H1 (cell line): Measurements from ENCODE around the gene FAM149B1. TPM values are rescaled to one million over a fixed set of nuclear protein-coding genes. Genes with fewer than 3 reads are reported as not detected.

Experiments
- CTCF ChIA-PET: fragments of 300-600 bp; sonication (Branson Sonifier 250); formaldehyde crosslinking; loops from one replicate; lab custom pipeline; 2021; ENCODE audit not compliant: partially characterized antibody; lab: Charles Lee
- POLR2A ChIA-PET: fragments of 300-600 bp; sonication (Branson Sonifier 250); formaldehyde crosslinking; loops from one replicate; lab custom pipeline; 2021; ENCODE audit warnings: inconsistent platforms; ENCODE audit not compliant: partially characterized antibody; lab: Charles Lee
- DNase-seq, 2 experiments: peaks; one replicate each; pipeline versions ENCODE4 v3.0.0 to v3.0.0-alpha.2; 2010 to 2022; ENCODE audit warnings: low spot score in 2 of 2, low read depth in 1 of 2, mixed read lengths in 1 of 2
- FAIRE-seq: peaks from 2 replicates; lab custom pipeline; 2011; peaks lifted over from hg19 to GRCh38; lab: Jason Lieb, UNC
- H2AFZ ChIP-seq: 2 replicates; pipeline ENCODE4 v1.8.1; 2012; ENCODE audit warnings: low read length, inconsistent platforms
- H2AK5ac ChIP-seq: 2 replicates; pipeline ENCODE4 v1.6.1; 2013; ENCODE audit warnings: low read depth, low read length
- H2BK120ac ChIP-seq: replicated peaks from 2 replicates; pipeline ENCODE3; 2013; ENCODE audit warnings: low read depth, low read length, inconsistent platforms
- H2BK12ac ChIP-seq: 2 replicates; pipeline ENCODE4 v1.6.1; 2013; ENCODE audit warnings: low read depth, low read length
- H2BK15ac ChIP-seq: 2 replicates; pipeline ENCODE4 v1.6.1; 2013; ENCODE audit warnings: low read length
- H2BK20ac ChIP-seq: 2 replicates; pipeline ENCODE4 v1.6.1; 2013; ENCODE audit warnings: low read length
- H2BK5ac ChIP-seq: 2 replicates; pipeline ENCODE4 v1.6.1; 2013; ENCODE audit warnings: low read depth, low read length
- H3K14ac ChIP-seq: 2 replicates; pipeline ENCODE4 v1.6.1; 2013; ENCODE audit warnings: inconsistent platforms; ENCODE audit not compliant: insufficient read length
- H3K18ac ChIP-seq: 2 replicates; pipeline ENCODE4 v1.6.1; 2013; ENCODE audit warnings: low read length; ENCODE audit errors: extremely low read depth
- H3K23ac ChIP-seq: 2 replicates; pipeline ENCODE4 v1.6.1; 2013; ENCODE audit warnings: inconsistent platforms; ENCODE audit not compliant: insufficient read length
- H3K23me2 ChIP-seq: 2 replicates; pipeline ENCODE4 v1.6.1; 2013; ENCODE audit warnings: low read depth, low read length
- H3K27ac ChIP-seq: 2 replicates; pipeline ENCODE4 v1.6.1; 2011; ENCODE audit warnings: low read depth, low read length, inconsistent platforms
- H3K27me3 ChIP-seq, 4 experiments: replicated peaks in 1 of 4; 1 replicate in 1 of 4; 2 replicates in 3 of 4; pipeline versions ENCODE4 v1.6.1 to v1.8.1; 2011 to 2013; ENCODE audit warnings: low read length in 3 of 4, mild to moderate bottlenecking in 3 of 4, inconsistent platforms in 2 of 4, mixed read lengths in 2 of 4, moderate library complexity in 1 of 4; ENCODE audit not compliant: control insufficient read depth in 3 of 4, insufficient read depth in 3 of 4; ENCODE audit errors: extremely low read depth in 1 of 4
- H3K36me3 ChIP-seq, 4 experiments: 2 replicates each; pipeline versions ENCODE4 v1.6.1 to v1.8.1; 2011 to 2013; ENCODE audit warnings: mild to moderate bottlenecking in 4 of 4, low read length in 3 of 4, moderate library complexity in 2 of 4, control low read depth in 1 of 4, inconsistent platforms in 1 of 4; ENCODE audit not compliant: insufficient read depth in 4 of 4, control insufficient read depth in 2 of 4
- H3K4ac ChIP-seq: replicated peaks from 2 replicates; pipeline ENCODE3; 2013; ENCODE audit warnings: low read length, low read depth, mixed read lengths, inconsistent platforms; ENCODE audit not compliant: insufficient read length
- H3K4me1 ChIP-seq, 4 experiments: replicated peaks in 1 of 4; 1 replicate in 1 of 4; 2 replicates in 3 of 4; pipeline versions ENCODE4 v1.6.1 to v1.8.1; 2011 to 2013; ENCODE audit warnings: low read length in 3 of 4, inconsistent platforms in 2 of 4, mixed read lengths in 1 of 4; ENCODE audit not compliant: insufficient read depth in 4 of 4, control insufficient read depth in 3 of 4
- H3K4me2 ChIP-seq, 2 experiments: 2 replicates each; pipeline versions ENCODE4 v1.6.1 to v1.8.1; 2011 to 2013; ENCODE audit warnings: low read depth in 2 of 2, low read length in 2 of 2, control low read depth in 1 of 2, inconsistent platforms in 1 of 2, mild to moderate bottlenecking in 1 of 2; ENCODE audit not compliant: insufficient read depth in 1 of 2
- H3K4me3 ChIP-seq, 4 experiments: fragments of 200-600, 300-600 bp in 1 of 4; sonication (generic), shearing (Covaris generic), sonication (Bioruptor Twin) in 1 of 4; 2 replicates each; pipeline versions ENCODE4 v1.5.1 to v1.8.1; 2011 to 2016; ENCODE audit warnings: low read length in 4 of 4, low read depth in 3 of 4, control low read depth in 2 of 4, inconsistent platforms in 2 of 4, mild to moderate bottlenecking in 2 of 4, mixed read lengths in 1 of 4, moderate library complexity in 1 of 4; ENCODE audit not compliant: insufficient read depth in 2 of 4; ENCODE audit errors: extremely low read depth in 1 of 4
- H3K56ac ChIP-seq: replicated peaks from 2 replicates; pipeline ENCODE3; 2013; ENCODE audit warnings: low read depth, mild to moderate bottlenecking, mixed read lengths, low read length, inconsistent platforms; ENCODE audit not compliant: insufficient read length
- H3K79me1 ChIP-seq: 2 replicates; pipeline ENCODE4 v1.6.1; 2013; ENCODE audit warnings: low read depth, low read length, control low read depth
- H3K79me2 ChIP-seq, 2 experiments: 2 replicates each; pipeline versions ENCODE4 v1.6.1 to v1.8.1; 2012 to 2013; ENCODE audit warnings: low read length in 2 of 2, mild to moderate bottlenecking in 2 of 2, inconsistent platforms in 1 of 2; ENCODE audit not compliant: insufficient read depth in 2 of 2, control insufficient read depth in 1 of 2
- H3K9ac ChIP-seq, 4 experiments: replicated peaks in 1 of 4; 1 replicate in 1 of 4; 2 replicates in 3 of 4; pipeline versions ENCODE4 v1.6.1 to v1.8.1; 2011 to 2013; ENCODE audit warnings: low read depth in 3 of 4, low read length in 3 of 4, control low read depth in 2 of 4, mild to moderate bottlenecking in 2 of 4, moderate library complexity in 2 of 4, inconsistent platforms in 1 of 4; ENCODE audit errors: extremely low read depth in 1 of 4
- H3K9me3 ChIP-seq, 2 experiments: 2 replicates each; pipeline versions ENCODE4 v1.6.1 to v1.8.1; 2012 to 2013; ENCODE audit warnings: mild to moderate bottlenecking in 2 of 2, moderate library complexity in 2 of 2, control low read depth in 1 of 2, inconsistent platforms in 1 of 2, low read depth in 1 of 2, low read length in 1 of 2, mixed read lengths in 1 of 2; ENCODE audit not compliant: insufficient read depth in 2 of 2
- H4K20me1 ChIP-seq, 2 experiments: replicated peaks in 1 of 2; 2 replicates each; pipeline versions ENCODE3 to v1.8.1; 2011 to 2013; ENCODE audit warnings: inconsistent platforms in 2 of 2, low read length in 2 of 2, mild to moderate bottlenecking in 1 of 2; ENCODE audit not compliant: insufficient read depth in 2 of 2, control insufficient read depth in 1 of 2
- H4K5ac ChIP-seq: 2 replicates; pipeline ENCODE4 v1.6.1; 2013; ENCODE audit warnings: low read length, low read depth, mixed read lengths, inconsistent platforms; ENCODE audit not compliant: insufficient read length
- H4K8ac ChIP-seq: 2 replicates; pipeline ENCODE4 v1.8.0; 2013; ENCODE audit warnings: mild to moderate bottlenecking, moderate library complexity, low read length, inconsistent platforms; ENCODE audit not compliant: insufficient read depth; ENCODE audit errors: extremely low read depth
- H4K91ac ChIP-seq: replicated peaks from 2 replicates; pipeline ENCODE3; 2013; ENCODE audit warnings: low read length, mixed read lengths, inconsistent platforms; ENCODE audit not compliant: insufficient read length
- ASH2L ChIP-seq: fragments of 200-600, 300-600 bp; sonication (generic); IDR thresholded peaks from one replicate; pipeline ENCODE4 v1.7.1; 2017; ENCODE audit warnings: low read length
- BCL11A ChIP-seq, 2 experiments: IDR thresholded peaks; one replicate each; pipeline ENCODE4 v1.6.1; 2011; ENCODE audit warnings: low read depth in 2 of 2, low read length in 2 of 2, mild to moderate bottlenecking in 2 of 2
- CHD1 ChIP-seq: IDR thresholded peaks from 2 replicates; pipeline ENCODE4 v1.6.1; 2012; ENCODE audit warnings: low read depth, low read length, improper control_type of control experiment
- CTBP2 ChIP-seq: IDR thresholded peaks from 2 replicates; pipeline ENCODE4 v1.7.0; 2011; ENCODE audit warnings: borderline replicate concordance, mild to moderate bottlenecking, moderate library complexity, mixed read lengths, low read length; ENCODE audit not compliant: insufficient read depth, insufficient read length
- CTCF ChIP-seq, 3 experiments: IDR thresholded peaks; 1 replicate in 2 of 3; 2 replicates in 1 of 3; pipeline versions ENCODE4 v1.5.1 to v1.6.1; 2011; ENCODE audit warnings: low read length in 3 of 3, mild to moderate bottlenecking in 3 of 3, inconsistent platforms in 2 of 3, low read depth in 1 of 3, moderate library complexity in 1 of 3; ENCODE audit not compliant: insufficient read depth in 1 of 3; ENCODE audit errors: control extremely low read depth in 1 of 3
- EP300 ChIP-seq, 2 experiments: IDR thresholded peaks; 1 replicate in 1 of 2; 2 replicates in 1 of 2; pipeline ENCODE4 v1.6.1; 2011 to 2012; ENCODE audit warnings: low read depth in 2 of 2, low read length in 2 of 2, mild to moderate bottlenecking in 2 of 2, borderline replicate concordance in 1 of 2, inconsistent platforms in 1 of 2, moderate library complexity in 1 of 2
- HDAC2 ChIP-seq, 2 experiments: fragments of 300-600 bp in 1 of 2; sonication (generic) in 1 of 2; IDR thresholded peaks; 2 replicates each; pipeline ENCODE4 v1.6.1; 2011 to 2012; ENCODE audit warnings: low read depth in 2 of 2, low read length in 2 of 2, mild to moderate bottlenecking in 2 of 2, moderate library complexity in 2 of 2, borderline replicate concordance in 1 of 2, inconsistent platforms in 1 of 2
- HDAC6 ChIP-seq: IDR thresholded peaks from one replicate; pipeline ENCODE4 v1.7.1; 2012; ENCODE audit warnings: low read depth, mild to moderate bottlenecking, inconsistent platforms, low read length, moderate library complexity
- NRF1 ChIP-seq: IDR thresholded peaks from 2 replicates; pipeline ENCODE4 v1.6.1; 2011; ENCODE audit warnings: mild to moderate bottlenecking, low read depth, low read length, improper control_type of control experiment
- POLR2A ChIP-seq, 2 experiments: IDR thresholded peaks; 1 replicate in 1 of 2; 2 replicates in 1 of 2; pipeline ENCODE4 v1.6.1; 2011; ENCODE audit warnings: low read depth in 2 of 2, low read length in 2 of 2, mild to moderate bottlenecking in 2 of 2; ENCODE audit errors: control extremely low read depth in 1 of 2
- POLR2AphosphoS5 ChIP-seq: IDR thresholded peaks from 2 replicates; pipeline ENCODE4 v1.6.1; 2011; ENCODE audit warnings: low read depth, low read length
- SIRT6 ChIP-seq: IDR thresholded peaks from one replicate; pipeline ENCODE4 v1.7.1; 2012; ENCODE audit warnings: low read length, inconsistent platforms
- WGBS, 2 experiments: shearing (Covaris generic) in 1 of 2; methylation state at CpG; one replicate each; pipeline versions ENCODE4 v1.1.6 to v1.1.7; 2013 to 2015; ENCODE audit warnings: low lambda C conversion rate in 2 of 2, mixed read lengths in 2 of 2, inconsistent platforms in 1 of 2, low coverage in 1 of 2, missing lambda C conversion rate in 1 of 2; ENCODE audit not compliant: insufficient replicate concordance in 2 of 2, insufficient coverage in 1 of 2, insufficient read length in 1 of 2; ENCODE audit errors: extremely low coverage in 1 of 2, missing lambda C conversion rate in 1 of 2; 5-methylcytosine and 5-hydroxymethylcytosine counted together
- polyA plus RNA-seq, 7 experiments: library from polyadenylated mRNA; depleted of rRNA in 3 of 7; stranded (reverse) in 5 of 7; unstranded in 2 of 7; fragments of >200 nt in 5 of 7; fragments of 200-250 nt in 2 of 7; gene quantifications; 1 replicate in 5 of 7; 2 replicates in 1 of 7; 4 replicates in 1 of 7; pipeline versions ENCODE4 v1.2.1 to v1.2.3, GENCODE V29; 2011 to 2013; ENCODE audit warnings: missing spikeins in 2 of 7, mixed read lengths in 2 of 7
- total RNA-seq: library from RNA; stranded (reverse); fragmentation: NEBNext Ultra II Directional; extraction: Animal tissue kit (Norgen Biotek cat#: 25700); gene quantifications from 2 replicates; pipeline ENCODE4 v1.2.1, GENCODE V29; 2021

FAM149B1 gene
- total and polyA plus RNA-seq, 2 of the 8 experiments (the other 6 are each of a cell fraction or from before 2014, with no cell fraction given), result 16.8 to 21.9 TPM

DNA sequence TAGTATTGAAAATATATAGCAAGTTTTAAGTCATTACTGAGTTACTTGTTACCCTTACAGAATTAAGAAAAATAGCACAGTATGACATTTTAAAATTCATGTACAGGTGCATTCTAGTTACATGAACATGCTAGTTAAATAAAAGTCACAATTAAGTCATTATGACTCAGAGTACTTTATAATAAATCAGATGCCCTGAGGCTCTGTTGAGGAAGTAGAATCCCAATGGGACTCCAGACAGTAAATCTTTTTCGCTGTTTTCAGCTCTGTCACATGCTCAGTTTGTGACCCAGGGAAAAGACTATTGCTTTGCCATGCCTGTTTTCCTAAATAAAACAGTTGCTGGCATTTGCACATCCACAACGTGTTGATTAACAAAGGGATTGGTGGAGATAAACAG is 36.6 kb upstream of the FAM149B1 start:
- no peak overlapping the region for H3K4me2 ChIP-seq
- POLR2A ChIA-PET, result interaction anchor here (0.8 kb wide), 1 partner anchor 21 kb away, joined by 3 read pairs; the partner anchor contains the start of gene NUDT13
- H2BK12ac ChIP-seq, result no peak overlapping the region
- CTCF ChIA-PET, result interaction anchor here (0.6 to 1.1 kb wide), 2 partner anchors 7 to 29 kb away, joined by 3 to 4 read pairs; no protein-coding TSS in a partner anchor
- no peak overlapping the region for H2BK20ac ChIP-seq
- no peak overlapping the region for H2BK15ac ChIP-seq
- H4K5ac ChIP-seq, result no peak overlapping the region
- no peaks in the 10 kb centered on the region for H4K20me1 ChIP-seq
- DNase-seq (no peak), FAIRE-seq (no peak)
- no peak overlapping the region for H3K14ac ChIP-seq
- no peak overlapping the region for H2AK5ac ChIP-seq
- H3K9ac ChIP-seq, result no peak overlapping the region
- no peak overlapping the region for H2AFZ ChIP-seq
- no peak overlapping the region for H2BK5ac ChIP-seq
- no peak overlapping the region for H4K8ac ChIP-seq
- H3K79me1 ChIP-seq, result no peaks in the 10 kb centered on the region
- H3K23ac ChIP-seq, result no peak overlapping the region
- H3K9me3 ChIP-seq, result no peaks in the 10 kb centered on the region
- TF ChIP-seq NRF1, result no peak
- TF ChIP-seq POLR2A (IDR thresholded peaks at IDR 0.05; ENCODE audit: control extremely low read depth in 1 of 2, low read depth in 2 of 2, low read length in 2 of 2), result no peak
- no peak for TF ChIP-seq CTCF (IDR thresholded peaks at IDR 0.05; ENCODE audit: control extremely low read depth in 1 of 3, insufficient read depth in 1 of 3, low read depth in 1 of 3, low read length in 3 of 3)
- no peak for TF ChIP-seq SIRT6
- TF ChIP-seq CTBP2, result no peak
- TF ChIP-seq POLR2AphosphoS5, result no peak
- TF ChIP-seq ASH2L, result no peak
- no peak for TF ChIP-seq HDAC6
- TF ChIP-seq CHD1, result no peak
- TF ChIP-seq EP300 (IDR thresholded peaks at IDR 0.05; ENCODE audit: borderline replicate concordance in 1 of 2, low read depth in 2 of 2, low read length in 2 of 2), result no peak
- no peak for TF ChIP-seq BCL11A (IDR thresholded peaks at IDR 0.05; ENCODE audit: low read depth in 2 of 2, low read length in 2 of 2)
- TF ChIP-seq HDAC2 (IDR thresholded peaks at IDR 0.05; ENCODE audit: borderline replicate concordance in 1 of 2, low read depth in 2 of 2, low read length in 2 of 2), result no peak
- TF ChIP-seq, all 59 proteins: peak for 0
- Histone ChIP-seq H3K4me1 (no peaks in the 10 kb centered on the region), H3K4ac (no peak overlapping the region), H3K27ac (no peak overlapping the region), H3K56ac (no peak overlapping the region), H3K36me3 (peaks cover 12 to 46% (median 29%) of the 10 kb centered on the region in 4 experiments; a peak in 6 of 8 replicates), H3K79me2 (no peaks in the 10 kb centered on the region), H3K18ac (no peak overlapping the region), H3K23me2 (no peaks in the 10 kb centered on the region), H4K91ac (no peak overlapping the region), H3K4me3 (no peak overlapping the region), H2BK120ac (no peak overlapping the region), H3K27me3 (no peaks in the 10 kb centered on the region)
- WGBS, 2 experiments, result 86% methylated on average over 2 of the region's 2 CpGs; no CpG with 5 or more reads in 1 of the 2 experiments
